Heart right ventricle (tissue), 16 donors: ENCODE results near the gene TXK. TPM values are rescaled to one million over a fixed set of nuclear protein-coding genes. Genes with fewer than 3 reads are reported as not detected.

ENCODE experiments used
- ATAC-seq, 8 donors: fragments of 200-7000 bp; cut with Tn5 transposase; one replicate each; pipeline ENCODE4 v1.9.1; 2020; ENCODE audit warnings: mild to moderate bottlenecking in 8 of 8, moderate library complexity in 8 of 8, moderate number of reproducible peaks in 1 of 8
- DNase-seq, 2 donors: peaks; one replicate each; pipeline ENCODE4 v3.0.0-alpha.2; 2020
- H3K27ac ChIP-seq, 10 donors: fragments of 200-600 bp; sonication (generic) in 2 of 10; one replicate each; pipeline versions ENCODE4 v1.5.0 to v1.8.0; 2020 to 2022; ENCODE audit warnings: mild to moderate bottlenecking in 3 of 10
- H3K27me3 ChIP-seq, 7 donors: fragments of 200-600 bp; one replicate each; pipeline ENCODE4 v1.8.0; 2021 to 2022; ENCODE audit warnings: mild to moderate bottlenecking in 2 of 7
- H3K36me3 ChIP-seq, 9 donors: fragments of 200-600 bp; sonication (generic) in 1 of 9; one replicate each; pipeline versions ENCODE4 v1.5.0 to v1.8.0; 2020 to 2022; ENCODE audit warnings: mild to moderate bottlenecking in 2 of 9
- H3K4me1 ChIP-seq, 9 donors: fragments of 200-600 bp; sonication (generic) in 1 of 9; one replicate each; pipeline versions ENCODE4 v1.5.0 to v1.8.0; 2020 to 2022; ENCODE audit warnings: mild to moderate bottlenecking in 4 of 9
- H3K4me3 ChIP-seq, 10 donors: fragments of 200-600 bp; sonication (generic) in 2 of 10; one replicate each; pipeline versions ENCODE4 v1.5.0 to v1.8.0; 2020 to 2022; ENCODE audit warnings: mild to moderate bottlenecking in 7 of 10, moderate library complexity in 2 of 10
- H3K9me3 ChIP-seq, 11 donors: fragments of 200-600 bp in 10 of 11; sonication (generic) in 2 of 11; one replicate each; pipeline versions ENCODE4 v1.5.0 to v1.8.0; 2013 to 2022; ENCODE audit warnings: mild to moderate bottlenecking in 2 of 11, control low read depth in 1 of 11, moderate library complexity in 1 of 11
- WGBS, 2 donors: extraction: QIAGEN DNeasy Blood & Tissue Kit; methylation state at CpG; one replicate each; pipeline ENCODE4 v1.1.7; 2013; ENCODE audit warnings: inconsistent platforms in 1 of 2; 5-methylcytosine and 5-hydroxymethylcytosine counted together
- intact Hi-C, 10 donors: fragments of 100-400 bp; cut with DNase I; formaldehyde crosslinking; loops; one replicate each; pipeline versions ENCODE4 v1.11.1 to v1.14.2; 2022
- polyA plus RNA-seq, 2 donors: library from polyadenylated mRNA; stranded (reverse); fragments of 200-250 nt; gene quantifications; one replicate each; pipeline ENCODE4 v1.2.3, GENCODE V29; 2013
- total RNA-seq, 10 donors: library from RNA; stranded (reverse); fragmentation: NEBNext Ultra II Directional in 3 of 10; extraction: Animal tissue kit (Norgen Biotek cat#: 25700) in 3 of 10; gene quantifications; one replicate each; pipeline versions ENCODE4 v1.2.1 to v1.2.4, GENCODE V29; 2021 to 2023
- TF ChIP-seq, protein P1 (sequence below), 9 donors: fragments of 200-600 bp; sonication (generic) in 2 of 9; IDR thresholded peaks; one replicate each; pipeline versions ENCODE4 v1.5.0 to v1.8.0; 2021 to 2022; ENCODE audit warnings: antibody characterized with exemption in 9 of 9, mild to moderate bottlenecking in 5 of 9, moderate library complexity in 1 of 9
- donor health status: Arrhythmogenic right ventricular cardiomyopathy.
- donor health status: ischemic (EF 13 %, LVEDD 7.1; RV severe dilation, severe dysfunction).
- donor health status: healthy with polysubstance abuse.
- donor health status: DM: no; HTN: yes; CAD: no.
- donor health status: DM: no; HTN: no; CAD: no.
- donor health status: ischemic (EF 25% LVEDD 6.9; RV normal size, moderate dysfunction).
- donor health status: ischemic (EF 25% LVEDD 5.7; RV mildly dilated, moderate dysfunction).
- donor health status: healthy.
- donor health status: DM: yes; HTN: yes; CAD: no.
- donor health status: Ischemic cardiomyopathy.
- donor health status: ischemic (EF 35%, LVEDD 5.7; RV mildly dilated, moderate dysfunction).
- donor health status: nonischemic (EF 11% LVEDD 7.7; RV severe dilation, severe dysfunction).
- donor health status: DM: yes; HTN: yes; CAD: no.
- donor health status: PGD.
- donor health status: ischemic (EF 29% LVEDD 5.4; RV normal size, mild dysfunction).
- donor health status: nonischemic (EF 23%, LVEDD 6.1; RV moderate dilation, normal function).

The TXK gene
- total and polyA plus RNA-seq, 12 donors: 0.33 to 2.9 (median 0.85) TPM; not detected in 1

DNA sequence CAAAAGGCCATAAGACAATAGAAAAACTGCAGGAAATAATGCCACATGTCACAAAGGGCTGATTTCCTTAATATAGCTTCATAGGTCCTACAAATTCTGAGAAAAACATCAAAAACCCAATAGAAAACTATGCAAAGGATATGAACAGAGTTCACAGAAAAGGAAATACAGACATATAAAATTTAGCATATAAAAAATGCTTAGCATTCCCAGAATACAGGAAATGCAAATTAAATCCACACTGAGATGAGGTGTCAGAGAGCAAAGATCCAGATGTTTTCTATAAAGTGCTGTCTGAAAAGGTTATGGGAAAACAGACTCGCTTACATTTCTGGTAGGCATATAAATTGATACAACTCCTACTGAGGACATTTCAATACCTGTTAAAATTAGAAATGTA lies 33.8 kb downstream of the TXK start:
- Histone ChIP-seq H3K4me1 (no peaks in the 10 kb centered on the region), H3K36me3 (no peaks in the 10 kb centered on the region), H3K9me3 (no peaks in the 10 kb centered on the region), H3K27me3 (peaks cover 0 to 6% (median 0%) of the 10 kb centered on the region in 7 donors), H3K27ac (no peak overlapping the region), H3K4me3 (no peak overlapping the region)
- ATAC-seq (no peak), DNase-seq (no peak)
- TF ChIP-seq, protein P1, sequence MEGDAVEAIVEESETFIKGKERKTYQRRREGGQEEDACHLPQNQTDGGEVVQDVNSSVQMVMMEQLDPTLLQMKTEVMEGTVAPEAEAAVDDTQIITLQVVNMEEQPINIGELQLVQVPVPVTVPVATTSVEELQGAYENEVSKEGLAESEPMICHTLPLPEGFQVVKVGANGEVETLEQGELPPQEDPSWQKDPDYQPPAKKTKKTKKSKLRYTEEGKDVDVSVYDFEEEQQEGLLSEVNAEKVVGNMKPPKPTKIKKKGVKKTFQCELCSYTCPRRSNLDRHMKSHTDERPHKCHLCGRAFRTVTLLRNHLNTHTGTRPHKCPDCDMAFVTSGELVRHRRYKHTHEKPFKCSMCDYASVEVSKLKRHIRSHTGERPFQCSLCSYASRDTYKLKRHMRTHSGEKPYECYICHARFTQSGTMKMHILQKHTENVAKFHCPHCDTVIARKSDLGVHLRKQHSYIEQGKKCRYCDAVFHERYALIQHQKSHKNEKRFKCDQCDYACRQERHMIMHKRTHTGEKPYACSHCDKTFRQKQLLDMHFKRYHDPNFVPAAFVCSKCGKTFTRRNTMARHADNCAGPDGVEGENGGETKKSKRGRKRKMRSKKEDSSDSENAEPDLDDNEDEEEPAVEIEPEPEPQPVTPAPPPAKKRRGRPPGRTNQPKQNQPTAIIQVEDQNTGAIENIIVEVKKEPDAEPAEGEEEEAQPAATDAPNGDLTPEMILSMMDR (IDR thresholded peaks at IDR 0.05): no peak
- intact Hi-C loops: no loop called here
- WGBS, 2 donors: 67 to 73% methylated on average over 1 of the region's 1 CpG

DNA sequence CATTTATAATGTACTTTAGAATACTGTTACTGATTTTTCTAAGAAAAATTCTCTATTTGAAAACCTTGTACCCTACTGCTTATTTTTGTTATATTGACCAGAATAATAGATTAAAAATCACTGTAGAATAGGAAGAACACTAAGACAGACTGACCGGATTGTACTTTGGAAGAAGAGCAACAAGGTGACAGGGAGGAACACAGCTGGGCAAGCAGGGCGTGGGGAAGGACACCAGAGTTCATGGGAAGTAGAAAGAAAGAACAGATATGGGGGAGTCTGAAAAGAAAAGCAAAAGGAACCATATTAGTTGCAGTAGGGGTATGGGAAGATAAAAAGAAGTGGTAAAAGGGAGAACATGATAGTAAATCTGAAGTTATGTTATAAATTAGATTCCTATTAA lies 38.6 kb downstream of the TXK start:
- Histone ChIP-seq H3K36me3 (peaks cover 0 to 4% (median 0%) of the 10 kb centered on the region in 9 donors), H3K27ac (no peak overlapping the region), H3K9me3 (no peaks in the 10 kb centered on the region), H3K4me1 (no peaks in the 10 kb centered on the region), H3K27me3 (peaks cover 0 to 7% (median 0%) of the 10 kb centered on the region in 7 donors), H3K4me3 (no peak overlapping the region)
- WGBS, 2 donors: 68 to 77% methylated on average over 2 of the region's 2 CpGs
- DNase-seq (no peak), ATAC-seq (no peak)
- intact Hi-C loops: no loop called here
- TF ChIP-seq, protein P1 (IDR thresholded peaks at IDR 0.05): no peak

DNA sequence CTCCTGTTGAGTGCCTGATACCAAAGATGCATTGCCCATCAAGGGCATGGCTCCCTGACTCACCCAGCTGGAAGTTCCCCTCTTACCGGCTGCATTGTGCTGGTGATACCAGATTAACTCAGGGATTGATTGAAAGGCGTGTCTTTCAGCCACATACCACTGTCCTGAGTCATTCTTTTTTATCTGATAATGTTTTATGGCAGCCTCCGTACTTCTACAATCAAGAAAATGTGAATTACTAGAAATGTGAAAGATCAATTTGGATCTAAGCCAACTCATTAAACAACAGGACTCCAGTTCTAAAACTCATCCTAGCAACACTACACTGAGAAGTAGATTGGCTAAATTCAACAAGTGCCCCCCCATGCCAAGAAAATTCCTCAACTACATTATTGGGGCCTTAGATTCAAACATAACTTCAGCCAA lies 40.0 kb downstream of the TXK start:
- Histone ChIP-seq H3K27me3 (peaks cover 0 to 7% (median 0%) of the 10 kb centered on the region in 7 donors), H3K9me3 (no peaks in the 10 kb centered on the region), H3K4me3 (no peak overlapping the region), H3K36me3 (peaks cover 0 to 4% (median 0%) of the 10 kb centered on the region in 9 donors), H3K4me1 (no peaks in the 10 kb centered on the region), H3K27ac (no peak overlapping the region)
- no peak for ATAC-seq
- intact Hi-C loops: no loop called here
- DNase-seq: no peak
- TF ChIP-seq, protein P1 (IDR thresholded peaks at IDR 0.05): no peak
- WGBS, 2 donors: 41 to 46% methylated on average over 3 of the region's 3 CpGs

DNA sequence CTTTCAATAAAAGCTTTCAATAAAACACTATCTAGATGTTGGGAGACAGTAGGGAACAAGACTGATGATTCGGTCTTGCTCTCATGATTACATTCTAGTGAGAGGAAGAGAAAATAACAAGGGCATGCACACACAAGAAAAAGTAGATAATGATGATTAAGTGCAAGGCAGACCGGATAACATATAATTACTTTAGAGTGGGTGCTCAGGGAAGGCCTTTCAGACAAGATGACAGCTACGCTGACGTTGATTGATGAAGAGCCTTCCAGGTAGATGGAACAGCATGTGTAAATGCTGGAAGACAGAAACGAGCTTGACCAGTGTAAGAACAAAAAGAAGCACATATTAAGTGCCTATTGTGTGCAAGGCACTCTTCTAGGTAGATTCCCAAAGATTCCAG lies 43.4 kb downstream of the TXK start:
- intact Hi-C loops: no loop called here
- H3K36me3 ChIP-seq: peaks cover 0 to 4% (median 0%) of the 10 kb centered on the region in 9 donors
- no peaks in the 10 kb centered on the region for H3K4me1 ChIP-seq
- H3K4me3 ChIP-seq: no peak overlapping the region
- H3K27ac ChIP-seq: no peak overlapping the region
- TF ChIP-seq, protein P1 (IDR thresholded peaks at IDR 0.05): no peak
- peaks cover 0 to 7% (median 0%) of the 10 kb centered on the region in 7 donors for H3K27me3 ChIP-seq
- no peaks in the 10 kb centered on the region for H3K9me3 ChIP-seq
- ATAC-seq (no peak), DNase-seq (no peak)
- WGBS, 2 donors: 63 to 65% methylated on average over 5 of the region's 5 CpGs
